Neural progenitor cell (in vitro differentiated cells): ENCODE results near the gene PLPPR3. TPM values are rescaled to one million over a fixed set of nuclear protein-coding genes. Genes with fewer than 3 reads are reported as not detected.

Experiments used
- DNase-seq: peaks from one replicate; pipeline ENCODE4 v3.0.0-alpha.2; 2016; ENCODE audit warnings: low spot score
- H2AFZ ChIP-seq: fragments of 200-600 bp; sonication (generic); replicated peaks from 2 replicates; pipeline ENCODE4 v1.6.1; 2016; ENCODE audit warnings: antibody characterized with exemption
- H3F3A ChIP-seq: fragments of 200-600 bp; sonication (generic); 2 replicates; pipeline ENCODE4 v1.6.1; 2016; ENCODE audit warnings: antibody characterized with exemption, low read depth
- H3K27ac ChIP-seq: fragments of 200-600 bp; sonication (generic); 2 replicates; pipeline ENCODE4 v1.5.1; 2016; ENCODE audit warnings: mild to moderate bottlenecking
- H3K27me3 ChIP-seq: fragments of 200-600 bp; sonication (generic); 2 replicates; pipeline ENCODE4 v1.6.1; 2016; ENCODE audit warnings: mild to moderate bottlenecking, moderate library complexity
- H3K36me3 ChIP-seq: fragments of 200-600 bp; sonication (generic); 2 replicates; pipeline ENCODE4 v1.5.1; 2016
- H3K4me1 ChIP-seq: fragments of 200-600 bp; sonication (generic); 2 replicates; pipeline ENCODE4 v1.6.1; 2016; ENCODE audit warnings: mixed run types
- H3K4me2 ChIP-seq: fragments of 200-600 bp; sonication (generic); 2 replicates; pipeline ENCODE4 v1.6.1; 2016
- H3K4me3 ChIP-seq: fragments of 200-600 bp; sonication (generic); 2 replicates; pipeline ENCODE4 v1.5.1; 2016
- H3K79me2 ChIP-seq: fragments of 200-600 bp; sonication (generic); 2 replicates; pipeline ENCODE4 v1.6.1; 2016; ENCODE audit warnings: low read depth
- H3K9ac ChIP-seq: fragments of 200-600 bp; sonication (generic); 2 replicates; pipeline ENCODE4 v1.6.1; 2016
- H3K9me3 ChIP-seq: fragments of 200-600 bp; sonication (generic); 2 replicates; pipeline ENCODE4 v1.5.1; 2016; ENCODE audit warnings: low read depth
- H4K20me1 ChIP-seq: fragments of 200-600 bp; sonication (generic); 2 replicates; pipeline ENCODE4 v1.6.1; 2016; ENCODE audit warnings: low read depth
- H3K27ac Mint-ChIP-seq: 3 replicates; pipeline ENCODE4 v1.8.0; 2021; ENCODE audit warnings: mixed read lengths
- H3K27me3 Mint-ChIP-seq: 2 replicates; pipeline ENCODE4 v1.8.0; 2022; ENCODE audit warnings: low read depth, mild to moderate bottlenecking, inconsistent platforms, moderate library complexity, mixed read lengths; ENCODE audit not compliant: insufficient read depth
- H3K36me3 Mint-ChIP-seq: 3 replicates; pipeline ENCODE4 v1.8.0; 2021; ENCODE audit warnings: mixed read lengths
- H3K4me1 Mint-ChIP-seq: 3 replicates; pipeline ENCODE4 v1.8.0; 2021; ENCODE audit warnings: mixed read lengths
- H3K4me3 Mint-ChIP-seq: 3 replicates; pipeline ENCODE4 v1.8.0; 2021; ENCODE audit warnings: mild to moderate bottlenecking, moderate library complexity, mixed read lengths
- H3K9me3 Mint-ChIP-seq: 3 replicates; pipeline ENCODE4 v1.8.0; 2020; ENCODE audit warnings: mixed read lengths
- EZH2 ChIP-seq: fragments of 200-600 bp; sonication (generic); IDR thresholded peaks from 2 replicates; pipeline ENCODE4 v1.6.1; 2017; ENCODE audit warnings: antibody characterized with exemption, mild to moderate bottlenecking, moderate library complexity
- EZH2phosphoT487 ChIP-seq: fragments of 200-600 bp; sonication (generic); IDR thresholded peaks from 2 replicates; pipeline ENCODE4 v1.6.1; 2017; ENCODE audit warnings: antibody characterized with exemption
- total RNA-seq: library from RNA; depleted of rRNA; stranded (reverse); fragments of >200 nt; gene quantifications from 2 replicates; pipeline ENCODE4 v1.2.3, GENCODE V29; 2015; ENCODE audit warnings: low replicate concordance
- TF ChIP-seq, protein P1 (sequence below): fragments of 200-600 bp; sonication (generic); IDR thresholded peaks from 2 replicates; pipeline ENCODE4 v1.5.1; 2017; ENCODE audit warnings: antibody characterized with exemption, mild to moderate bottlenecking

The PLPPR3 gene
- total RNA-seq, 1 donor from 2014 or later, result 15.6 TPM

DNA sequence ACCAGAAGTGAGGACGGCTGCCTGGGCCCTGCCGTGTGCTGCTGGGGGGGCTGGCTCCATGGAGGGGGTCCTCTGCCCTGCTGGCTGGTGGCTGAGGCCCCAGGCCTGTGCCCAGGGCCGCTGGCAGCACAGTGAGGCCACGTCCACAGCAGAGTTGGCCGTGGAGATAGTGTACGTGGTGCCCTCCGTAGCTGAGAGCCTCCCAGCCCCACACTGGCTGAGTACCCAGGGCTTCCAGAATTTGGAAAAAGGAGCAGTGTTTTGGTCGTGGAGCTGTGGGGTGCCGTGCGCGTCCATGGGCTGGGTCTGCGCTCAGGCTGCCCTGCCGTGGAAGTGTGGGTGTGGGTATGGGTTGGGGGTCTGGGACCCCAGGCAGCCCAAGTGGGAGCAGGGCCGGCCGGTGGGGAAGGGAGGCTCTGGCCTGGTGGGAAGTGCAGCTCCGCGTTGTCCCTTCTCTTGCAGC, 18.6 kb downstream of the PLPPR3 start:
- Histone ChIP-seq H3K9me3 (no peaks in the 10 kb centered on the region), H2AFZ (no peak overlapping the region), H3K4me1 (peaks cover 39% of the 10 kb centered on the region), H3K4me2 (no peak overlapping the region), H3K36me3 (no peaks in the 10 kb centered on the region), H3K4me3 (no peak overlapping the region), H3K27ac (peak overlapping the region; percentile 68), H3K27me3 (no peaks in the 10 kb centered on the region), H3F3A (peaks cover 55% of the 10 kb centered on the region), H4K20me1 (peaks cover 100% of the 10 kb centered on the region), H3K9ac (no peak overlapping the region), H3K79me2 (peaks cover 100% of the 10 kb centered on the region)
- Mint-ChIP-seq H3K4me3 (peak overlapping the region; percentile 74), H3K36me3 (peaks cover 29% of the 10 kb centered on the region), H3K9me3 (no peaks in the 10 kb centered on the region), H3K27ac (no peak overlapping the region), H3K27me3 (peaks cover 15% of the 10 kb centered on the region), H3K4me1 (peaks cover 43% of the 10 kb centered on the region)
- no peak for DNase-seq
- TF ChIP-seq EZH2, result no peak
- no peak for TF ChIP-seq EZH2phosphoT487
- TF ChIP-seq, protein P1, sequence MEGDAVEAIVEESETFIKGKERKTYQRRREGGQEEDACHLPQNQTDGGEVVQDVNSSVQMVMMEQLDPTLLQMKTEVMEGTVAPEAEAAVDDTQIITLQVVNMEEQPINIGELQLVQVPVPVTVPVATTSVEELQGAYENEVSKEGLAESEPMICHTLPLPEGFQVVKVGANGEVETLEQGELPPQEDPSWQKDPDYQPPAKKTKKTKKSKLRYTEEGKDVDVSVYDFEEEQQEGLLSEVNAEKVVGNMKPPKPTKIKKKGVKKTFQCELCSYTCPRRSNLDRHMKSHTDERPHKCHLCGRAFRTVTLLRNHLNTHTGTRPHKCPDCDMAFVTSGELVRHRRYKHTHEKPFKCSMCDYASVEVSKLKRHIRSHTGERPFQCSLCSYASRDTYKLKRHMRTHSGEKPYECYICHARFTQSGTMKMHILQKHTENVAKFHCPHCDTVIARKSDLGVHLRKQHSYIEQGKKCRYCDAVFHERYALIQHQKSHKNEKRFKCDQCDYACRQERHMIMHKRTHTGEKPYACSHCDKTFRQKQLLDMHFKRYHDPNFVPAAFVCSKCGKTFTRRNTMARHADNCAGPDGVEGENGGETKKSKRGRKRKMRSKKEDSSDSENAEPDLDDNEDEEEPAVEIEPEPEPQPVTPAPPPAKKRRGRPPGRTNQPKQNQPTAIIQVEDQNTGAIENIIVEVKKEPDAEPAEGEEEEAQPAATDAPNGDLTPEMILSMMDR, result no peak

DNA sequence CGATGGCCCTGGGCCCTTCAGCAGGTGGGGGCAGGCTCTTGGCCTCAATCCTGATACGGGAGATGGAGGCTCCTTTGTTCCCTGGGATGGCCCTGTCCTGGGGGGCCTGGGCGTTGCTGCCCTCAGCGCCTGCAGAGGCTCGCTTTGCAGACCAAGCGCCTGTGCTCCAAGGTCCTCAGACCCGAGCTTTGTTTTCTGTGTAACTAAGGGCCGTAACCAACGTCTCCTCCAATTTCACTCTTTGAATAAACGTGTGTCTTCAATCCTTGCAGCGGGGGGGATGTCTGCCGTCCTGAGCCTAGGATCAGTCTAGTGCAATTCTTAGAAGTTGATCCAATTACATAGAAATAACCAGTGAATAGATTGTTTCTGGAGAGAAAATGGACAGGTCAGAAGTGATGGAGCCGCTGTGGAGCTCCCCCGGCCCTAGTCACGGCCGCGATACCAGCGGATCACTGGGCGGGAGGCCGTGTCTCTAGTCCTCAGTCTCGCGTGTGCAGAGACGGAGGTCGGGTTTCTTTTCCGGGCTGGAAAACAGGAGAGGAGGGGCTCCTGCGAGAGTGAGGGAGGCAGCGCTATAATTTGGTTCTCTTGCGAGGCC, 19.2 kb downstream of the PLPPR3 start:
- TF ChIP-seq, protein P1, result no peak
- TF ChIP-seq EZH2, result no peak
- TF ChIP-seq EZH2phosphoT487, result no peak
- Histone ChIP-seq H3K36me3 (no peaks in the 10 kb centered on the region), H3K27ac (peak overlapping the region; percentile 68), H3K9me3 (no peaks in the 10 kb centered on the region), H2AFZ (no peak overlapping the region), H3K27me3 (no peaks in the 10 kb centered on the region), H3K79me2 (peaks cover 98% of the 10 kb centered on the region), H4K20me1 (peaks cover 98% of the 10 kb centered on the region), H3K4me2 (peak overlapping the region; percentile 53), H3K4me3 (no peak overlapping the region), H3K9ac (no peak overlapping the region), H3K4me1 (peaks cover 39% of the 10 kb centered on the region), H3F3A (peaks cover 51% of the 10 kb centered on the region)
- no peaks in the 10 kb centered on the region for H3K9me3 Mint-ChIP-seq
- peaks cover 43% of the 10 kb centered on the region for H3K4me1 Mint-ChIP-seq
- peaks cover 15% of the 10 kb centered on the region for H3K27me3 Mint-ChIP-seq
- H3K27ac Mint-ChIP-seq, result peak overlapping the region; percentile 98
- peaks cover 26% of the 10 kb centered on the region for H3K36me3 Mint-ChIP-seq
- peak overlapping the region; percentile 74 for H3K4me3 Mint-ChIP-seq
- peak; percentile 35 for DNase-seq

DNA sequence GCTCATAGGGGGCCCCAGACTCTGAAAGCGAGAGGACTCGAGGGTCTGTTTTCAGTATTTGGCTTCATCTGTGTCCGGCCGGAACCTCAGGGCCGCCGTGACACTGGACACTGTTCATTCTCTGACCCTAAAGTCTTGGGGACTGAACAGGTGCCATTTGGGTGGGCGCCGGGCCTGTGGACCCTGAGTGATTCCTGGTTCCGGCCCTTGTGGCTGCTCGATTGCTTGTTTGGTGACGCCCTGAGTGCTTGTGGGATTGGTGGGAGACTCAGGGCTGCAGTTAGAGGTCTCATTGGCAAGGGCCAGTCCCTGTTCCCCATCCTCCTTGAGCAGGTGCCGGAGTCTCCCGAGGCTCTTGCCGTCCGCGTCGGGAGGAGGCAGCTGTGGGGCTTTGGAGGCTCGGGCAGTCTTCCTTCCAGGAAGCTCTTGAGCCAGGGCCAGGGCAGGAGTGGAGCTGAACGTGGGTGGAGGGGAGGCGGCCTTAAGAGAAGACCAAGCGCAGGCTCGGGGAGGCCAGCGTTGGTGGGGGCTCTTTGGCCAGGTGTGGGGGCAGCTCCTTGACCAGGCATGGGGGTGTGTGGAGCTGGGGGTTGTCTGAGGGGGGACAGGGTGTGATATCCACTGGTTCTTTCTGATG, 19.8 kb downstream of the PLPPR3 start:
- Histone ChIP-seq H2AFZ (no peak overlapping the region), H3K36me3 (no peaks in the 10 kb centered on the region), H3K27ac (peak overlapping the region; percentile 68), H3K9ac (peak overlapping the region; percentile 11), H3F3A (peaks cover 45% of the 10 kb centered on the region), H3K27me3 (no peaks in the 10 kb centered on the region), H3K79me2 (peaks cover 92% of the 10 kb centered on the region), H3K4me3 (no peak overlapping the region), H3K4me1 (peaks cover 39% of the 10 kb centered on the region), H3K4me2 (peak overlapping the region; percentile 53), H4K20me1 (peaks cover 91% of the 10 kb centered on the region), H3K9me3 (no peaks in the 10 kb centered on the region)
- Mint-ChIP-seq H3K36me3 (peaks cover 21% of the 10 kb centered on the region), H3K27me3 (peaks cover 15% of the 10 kb centered on the region), H3K27ac (peak overlapping the region; percentile 98), H3K9me3 (no peaks in the 10 kb centered on the region), H3K4me1 (peaks cover 43% of the 10 kb centered on the region), H3K4me3 (peak overlapping the region; percentile 74)
- DNase-seq, result no peak
- TF ChIP-seq, protein P1, result no peak
- TF ChIP-seq EZH2phosphoT487 (no peak), EZH2 (no peak)
